ENCODE measurements around the gene KDELR3. TPM values are rescaled to one million over a fixed set of nuclear protein-coding genes. Genes with fewer than 3 reads are reported as not detected.

The KDELR3 gene
- total RNA-seq, 1 experiment from 2014 or later = 11.6 TPM

GRCh38 chr22:38423512-38424503, 44.1 kb upstream of the KDELR3 start:
- no peaks in the 10 kb centered on the region for H3K36me3 ChIP-seq (ENCODE audit: control insufficient read depth, insufficient read depth, low read length)
- BruUV-seq (replicated peaks) = no TSS peak
- no peak for DNase-seq (ENCODE audit: low read depth, low spot score)
- intact Hi-C loops (cut with micrococcal nuclease; ENCODE audit: unreplicated experiment) (no loop called here), in situ Hi-C loops (cut with HindIII; ENCODE audit: low pct_unique_long_range_greater_than_20kb, low sequenced_read_pairs) (no loop called here)
- ChIA-PET CTCF (interaction anchor here (0.6 kb wide), 1 partner anchor 39 kb away, joined by 8 read pairs; no protein-coding TSS in a partner anchor), POLR2A (interaction anchor here (0.6 kb wide), 3 partner anchors 64 to 99 kb away, joined by 3 to 9 read pairs (median 3); no protein-coding TSS in a partner anchor)
- H3K9me3 ChIP-seq (ENCODE audit: control insufficient read depth, insufficient read depth, low read depth, low read length) = no peaks in the 10 kb centered on the region
- H3K4me1 ChIP-seq (ENCODE audit: control insufficient read depth, insufficient read depth, low read length) = no peaks in the 10 kb centered on the region; the same call in 1 of the 2 replicates
- no peak overlapping the region for H3K4me3 ChIP-seq (ENCODE audit: low read depth in 2 of 2, low read length in 2 of 2)
- no peak overlapping the region for H3K27ac ChIP-seq (ENCODE audit: low read length)
- no peak for ATAC-seq
- TF ChIP-seq, protein P1, sequence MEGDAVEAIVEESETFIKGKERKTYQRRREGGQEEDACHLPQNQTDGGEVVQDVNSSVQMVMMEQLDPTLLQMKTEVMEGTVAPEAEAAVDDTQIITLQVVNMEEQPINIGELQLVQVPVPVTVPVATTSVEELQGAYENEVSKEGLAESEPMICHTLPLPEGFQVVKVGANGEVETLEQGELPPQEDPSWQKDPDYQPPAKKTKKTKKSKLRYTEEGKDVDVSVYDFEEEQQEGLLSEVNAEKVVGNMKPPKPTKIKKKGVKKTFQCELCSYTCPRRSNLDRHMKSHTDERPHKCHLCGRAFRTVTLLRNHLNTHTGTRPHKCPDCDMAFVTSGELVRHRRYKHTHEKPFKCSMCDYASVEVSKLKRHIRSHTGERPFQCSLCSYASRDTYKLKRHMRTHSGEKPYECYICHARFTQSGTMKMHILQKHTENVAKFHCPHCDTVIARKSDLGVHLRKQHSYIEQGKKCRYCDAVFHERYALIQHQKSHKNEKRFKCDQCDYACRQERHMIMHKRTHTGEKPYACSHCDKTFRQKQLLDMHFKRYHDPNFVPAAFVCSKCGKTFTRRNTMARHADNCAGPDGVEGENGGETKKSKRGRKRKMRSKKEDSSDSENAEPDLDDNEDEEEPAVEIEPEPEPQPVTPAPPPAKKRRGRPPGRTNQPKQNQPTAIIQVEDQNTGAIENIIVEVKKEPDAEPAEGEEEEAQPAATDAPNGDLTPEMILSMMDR (IDR thresholded peaks at IDR 0.05) = no peak
- TF ChIP-seq POLR2AphosphoS5 (IDR thresholded peaks at IDR 0.05; ENCODE audit: low read depth, low read length) = no peak
- TF ChIP-seq, protein P2, sequence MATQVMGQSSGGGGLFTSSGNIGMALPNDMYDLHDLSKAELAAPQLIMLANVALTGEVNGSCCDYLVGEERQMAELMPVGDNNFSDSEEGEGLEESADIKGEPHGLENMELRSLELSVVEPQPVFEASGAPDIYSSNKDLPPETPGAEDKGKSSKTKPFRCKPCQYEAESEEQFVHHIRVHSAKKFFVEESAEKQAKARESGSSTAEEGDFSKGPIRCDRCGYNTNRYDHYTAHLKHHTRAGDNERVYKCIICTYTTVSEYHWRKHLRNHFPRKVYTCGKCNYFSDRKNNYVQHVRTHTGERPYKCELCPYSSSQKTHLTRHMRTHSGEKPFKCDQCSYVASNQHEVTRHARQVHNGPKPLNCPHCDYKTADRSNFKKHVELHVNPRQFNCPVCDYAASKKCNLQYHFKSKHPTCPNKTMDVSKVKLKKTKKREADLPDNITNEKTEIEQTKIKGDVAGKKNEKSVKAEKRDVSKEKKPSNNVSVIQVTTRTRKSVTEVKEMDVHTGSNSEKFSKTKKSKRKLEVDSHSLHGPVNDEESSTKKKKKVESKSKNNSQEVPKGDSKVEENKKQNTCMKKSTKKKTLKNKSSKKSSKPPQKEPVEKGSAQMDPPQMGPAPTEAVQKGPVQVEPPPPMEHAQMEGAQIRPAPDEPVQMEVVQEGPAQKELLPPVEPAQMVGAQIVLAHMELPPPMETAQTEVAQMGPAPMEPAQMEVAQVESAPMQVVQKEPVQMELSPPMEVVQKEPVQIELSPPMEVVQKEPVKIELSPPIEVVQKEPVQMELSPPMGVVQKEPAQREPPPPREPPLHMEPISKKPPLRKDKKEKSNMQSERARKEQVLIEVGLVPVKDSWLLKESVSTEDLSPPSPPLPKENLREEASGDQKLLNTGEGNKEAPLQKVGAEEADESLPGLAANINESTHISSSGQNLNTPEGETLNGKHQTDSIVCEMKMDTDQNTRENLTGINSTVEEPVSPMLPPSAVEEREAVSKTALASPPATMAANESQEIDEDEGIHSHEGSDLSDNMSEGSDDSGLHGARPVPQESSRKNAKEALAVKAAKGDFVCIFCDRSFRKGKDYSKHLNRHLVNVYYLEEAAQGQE (IDR thresholded peaks at IDR 0.05; ENCODE audit: insufficient read depth in 1 of 2, low read depth in 2 of 2, low read length in 1 of 2) = no peak
- no peak for TF ChIP-seq TCF7L2 (IDR thresholded peaks at IDR 0.05; ENCODE audit: low read depth, low read length)
- TF ChIP-seq SIN3A (IDR thresholded peaks at IDR 0.05; ENCODE audit: borderline replicate concordance, insufficient read depth, low read depth, low read length) = no peak
- H3K27me3 ChIP-seq (ENCODE audit: control insufficient read depth, insufficient read depth, low read length) = no peaks in the 10 kb centered on the region

DNA sequence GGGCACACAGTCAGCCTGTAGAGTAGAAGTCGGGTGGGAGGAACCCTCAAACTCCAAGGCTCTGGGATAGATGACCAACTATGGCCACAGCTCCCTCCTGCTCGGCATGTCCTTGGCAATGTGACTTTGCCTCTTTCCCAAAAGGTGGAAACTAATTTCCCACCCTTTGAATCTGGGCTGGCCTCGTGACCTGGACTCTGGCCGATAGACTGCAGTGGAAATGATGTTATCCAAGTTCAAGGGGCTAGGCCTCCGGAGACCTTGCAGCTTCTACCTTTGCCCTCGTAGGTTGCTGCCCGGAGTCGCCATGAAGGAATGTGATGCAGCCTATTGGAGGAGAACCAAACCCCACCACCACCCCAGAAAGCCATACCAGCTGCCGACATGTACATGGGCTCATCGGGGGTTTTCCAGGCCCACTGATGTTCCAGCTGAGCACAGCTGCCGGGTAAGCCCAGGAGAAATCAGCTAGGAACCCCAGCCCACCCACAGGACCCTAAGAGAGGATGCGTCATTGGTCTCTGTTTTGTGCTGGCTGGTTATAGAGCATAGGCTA, 43.3 kb upstream of the KDELR3 start:
- no peaks in the 10 kb centered on the region; the same call in 1 of the 2 replicates for H3K4me1 ChIP-seq (ENCODE audit: control insufficient read depth, insufficient read depth, low read length)
- CTCF ChIA-PET = no interaction called here
- DNase-seq (ENCODE audit: low read depth, low spot score) (no peak), ATAC-seq (no peak)
- no peaks in the 10 kb centered on the region for H3K27me3 ChIP-seq (ENCODE audit: control insufficient read depth, insufficient read depth, low read length)
- H3K4me3 ChIP-seq (ENCODE audit: low read depth in 2 of 2, low read length in 2 of 2) = no peak overlapping the region
- in situ Hi-C loops (cut with HindIII; ENCODE audit: low pct_unique_long_range_greater_than_20kb, low sequenced_read_pairs) (no loop called here), intact Hi-C loops (cut with micrococcal nuclease; ENCODE audit: unreplicated experiment) (no loop called here)
- H3K9me3 ChIP-seq (ENCODE audit: control insufficient read depth, insufficient read depth, low read depth, low read length) = no peaks in the 10 kb centered on the region
- H3K36me3 ChIP-seq (ENCODE audit: control insufficient read depth, insufficient read depth, low read length) = no peaks in the 10 kb centered on the region
- TF ChIP-seq, protein P2 (IDR thresholded peaks at IDR 0.05; ENCODE audit: insufficient read depth in 1 of 2, low read depth in 2 of 2, low read length in 1 of 2) = no peak
- no peak for TF ChIP-seq POLR2AphosphoS5 (IDR thresholded peaks at IDR 0.05; ENCODE audit: low read depth, low read length)
- TF ChIP-seq TCF7L2 (IDR thresholded peaks at IDR 0.05; ENCODE audit: low read depth, low read length) = no peak
- TF ChIP-seq, protein P1 (IDR thresholded peaks at IDR 0.05) = no peak
- no TSS peak for BruUV-seq (replicated peaks)
- POLR2A ChIA-PET = interaction anchor here (0.6 kb wide), 2 partner anchors 78 to 100 kb away, joined by 3 to 9 read pairs; no protein-coding TSS in a partner anchor
- no peak overlapping the region for H3K27ac ChIP-seq (ENCODE audit: low read length)

All from Panc1 (cell line).